GM21723 (cell line): ENCODE data around the gene BPIFA3.

Experiments used
- ATAC-seq: cut with Tn5 transposase; IDR thresholded peaks from one replicate; pipeline ENCODE4 v1.9.1; 2021; ENCODE audit warnings: mild to moderate bottlenecking, moderate library complexity; ENCODE audit not compliant: unreplicated experiment

Gene BPIFA3

GRCh38 chr20:33259371-33259770, 42.2 kb downstream of the BPIFA3 start:
- no peak for ATAC-seq

DNA sequence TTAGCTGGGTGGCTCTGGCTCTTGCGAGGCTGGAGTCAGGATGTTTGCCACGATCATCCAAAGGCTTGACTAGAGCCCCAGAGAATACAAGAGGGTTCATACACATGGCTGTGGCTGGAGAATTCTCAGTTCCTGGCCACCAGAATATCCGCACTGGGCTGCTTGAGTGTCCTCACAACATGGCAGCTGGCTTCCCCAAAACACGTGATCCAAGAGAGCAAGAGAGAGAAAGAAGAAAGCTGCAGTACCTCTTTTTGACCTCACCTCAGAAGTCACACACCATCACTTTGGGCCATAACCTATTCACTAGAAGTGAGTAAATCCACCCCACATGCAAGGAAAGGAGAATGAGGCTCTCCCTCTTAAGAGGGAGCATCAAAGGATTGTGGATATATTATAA, 44.3 kb downstream of the BPIFA3 start:
- ATAC-seq: no peak

GRCh38 chr20:33262658-33263065, 45.5 kb downstream of the BPIFA3 start:
- ATAC-seq: no peak

DNA sequence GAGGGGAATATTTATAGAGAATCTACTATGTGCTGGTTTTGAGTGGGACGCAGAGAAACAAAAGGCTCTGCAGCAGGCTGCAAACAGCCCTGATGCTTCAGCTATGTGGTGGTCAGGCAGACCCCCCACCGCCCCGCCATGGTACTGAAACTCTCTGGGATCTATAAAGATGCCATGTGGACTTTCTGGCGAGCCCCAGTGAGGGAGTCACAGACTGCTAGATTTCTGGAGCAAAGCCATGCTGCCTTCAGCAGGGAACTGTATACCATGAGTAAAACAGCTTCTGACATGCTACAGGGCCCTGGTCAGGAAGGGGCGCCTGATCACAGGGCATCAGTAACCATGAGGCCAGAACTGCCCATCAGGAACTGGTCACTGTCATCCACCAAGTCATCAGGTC, 46.6 kb downstream of the BPIFA3 start:
- no peak for ATAC-seq

- ATAC-seq: no peak
Measured at GRCh38 chr20:33267701-33268100, 50.5 kb downstream of the BPIFA3 start.

DNA sequence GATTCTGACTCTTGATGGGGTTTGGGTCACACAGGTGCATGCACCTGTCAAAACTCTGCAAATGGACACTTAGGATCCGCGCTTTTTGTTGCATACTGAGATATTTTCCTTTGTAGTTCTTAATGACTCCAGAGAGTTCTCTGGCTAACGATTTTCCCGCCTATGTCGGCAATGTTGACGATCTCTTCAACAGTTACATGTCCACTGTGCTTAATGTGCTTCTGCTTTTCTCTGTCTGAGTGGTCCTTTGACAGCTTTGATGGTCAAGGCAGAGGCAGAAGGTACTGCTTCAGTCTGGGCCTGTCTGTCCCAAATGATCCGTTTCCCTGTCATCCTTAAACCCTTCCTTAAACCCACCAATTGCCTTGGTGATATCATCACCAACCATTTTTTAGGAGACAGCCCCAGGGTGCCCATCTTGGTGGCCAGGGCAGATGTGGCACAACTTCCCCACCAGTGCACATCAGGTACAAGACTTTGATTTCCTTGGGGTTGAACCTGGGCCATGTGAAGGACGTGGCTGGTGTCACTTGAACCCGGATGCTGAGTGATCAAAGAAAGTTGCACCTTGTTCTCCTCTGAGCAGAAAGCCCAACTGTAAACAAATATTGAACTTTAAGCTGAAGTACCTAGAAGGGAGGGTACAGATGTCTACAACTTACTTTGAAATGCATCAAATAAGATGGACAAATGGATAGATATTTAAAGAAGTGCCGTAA, 55.2 kb downstream of the BPIFA3 start:
- no peak for ATAC-seq

- no peak for ATAC-seq
Measured at GRCh38 chr20:33273117-33273851, 56.1 kb downstream of the BPIFA3 start.

GRCh38 chr20:33275215-33275614, 58.1 kb downstream of the BPIFA3 start:
- ATAC-seq: no peak

DNA sequence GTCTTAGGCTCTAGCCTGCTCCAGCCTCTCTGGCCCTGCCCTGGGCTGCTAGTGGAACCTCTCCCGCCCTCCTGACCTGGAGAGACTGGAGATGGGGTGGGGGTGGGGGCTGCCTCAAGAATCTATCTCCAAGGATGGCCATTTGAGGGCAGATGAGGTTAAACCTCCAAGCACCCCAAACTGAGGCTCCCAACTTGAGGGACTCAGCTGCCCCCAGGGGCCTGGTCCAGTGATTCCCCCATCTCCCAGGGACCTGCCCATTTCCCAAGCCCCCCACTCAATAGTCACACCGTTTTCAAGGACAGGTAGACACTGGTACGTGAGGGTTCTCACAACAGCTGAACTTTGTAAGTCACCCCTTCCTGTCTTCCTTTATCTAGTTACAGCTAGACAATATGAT, 58.7 kb downstream of the BPIFA3 start:
- no peak for ATAC-seq

GRCh38 chr20:33276303-33277113, 59.4 kb downstream of the BPIFA3 start:
- ATAC-seq: no peak
